ENCODE measurements around the gene CSPG4. TPM values are rescaled to one million over a fixed set of nuclear protein-coding genes. Genes with fewer than 3 reads are reported as not detected.
"Not testable (repeated sequence)": the region's sequence is repeated elsewhere in the genome, so short reads cannot be mapped to it uniquely, and the experiment has no call there.

CSPG4 gene
- total and polyA plus RNA-seq, 2 of the 8 experiments (the other 6 are each of a cell fraction or from before 2014, with no cell fraction given) = 1.4 to 3.0 TPM

GRCh38 chr15:75692311-75692710 is 20.3 kb downstream of the CSPG4 start:
- 86% methylated on average over 4 of the region's 4 CpGs; no CpG with 5 or more reads in 1 of the 2 experiments for WGBS, 2 experiments (ENCODE audit: extremely low coverage in 1 of 2, insufficient coverage in 1 of 2, insufficient read length in 1 of 2, insufficient replicate concordance in 2 of 2, low coverage in 1 of 2, low lambda C conversion rate in 2 of 2, missing lambda C conversion rate in 1 of 2)
- H4K8ac ChIP-seq (ENCODE audit: extremely low read depth, insufficient read depth, low read length); H3K56ac ChIP-seq (replicated peaks; ENCODE audit: insufficient read length, low read depth, low read length); H3K36me3 ChIP-seq (ENCODE audit: control insufficient read depth in 2 of 4, insufficient read depth in 4 of 4, low read length in 3 of 4); H3K27ac ChIP-seq (ENCODE audit: low read depth, low read length); H2BK20ac ChIP-seq (ENCODE audit: low read length); H3K27me3 ChIP-seq (replicated peaks in 1 of 4; ENCODE audit: control insufficient read depth in 3 of 4, extremely low read depth in 1 of 4, insufficient read depth in 3 of 4, low read length in 3 of 4); H3K9ac ChIP-seq (replicated peaks in 1 of 4; ENCODE audit: extremely low read depth in 1 of 4, low read depth in 3 of 4, low read length in 3 of 4); H3K14ac ChIP-seq (ENCODE audit: insufficient read length); H2AK5ac ChIP-seq (ENCODE audit: low read depth, low read length); H2BK120ac ChIP-seq (replicated peaks; ENCODE audit: low read depth, low read length); H3K4me2 ChIP-seq (ENCODE audit: insufficient read depth in 1 of 2, low read depth in 2 of 2, low read length in 2 of 2); POLR2A ChIA-PET (ENCODE audit: partially characterized antibody); H3K79me2 ChIP-seq (ENCODE audit: control insufficient read depth in 1 of 2, insufficient read depth in 2 of 2, low read length in 2 of 2); H3K18ac ChIP-seq (ENCODE audit: extremely low read depth, low read length); H2BK12ac ChIP-seq (ENCODE audit: low read depth, low read length); H4K91ac ChIP-seq (replicated peaks; ENCODE audit: insufficient read length, low read length); H3K23me2 ChIP-seq (ENCODE audit: low read depth, low read length); H3K23ac ChIP-seq (ENCODE audit: insufficient read length); DNase-seq (ENCODE audit: low read depth in 1 of 2, low spot score in 2 of 2); H4K20me1 ChIP-seq (replicated peaks in 1 of 2; ENCODE audit: control insufficient read depth in 1 of 2, insufficient read depth in 2 of 2, low read length in 2 of 2); H3K9me3 ChIP-seq (ENCODE audit: insufficient read depth in 2 of 2, low read depth in 1 of 2, low read length in 1 of 2); H3K4me3 ChIP-seq (ENCODE audit: extremely low read depth in 1 of 4, insufficient read depth in 2 of 4, low read depth in 3 of 4, low read length in 4 of 4); H3K4ac ChIP-seq (replicated peaks; ENCODE audit: insufficient read length, low read depth, low read length); H2BK5ac ChIP-seq (ENCODE audit: low read depth, low read length); H2BK15ac ChIP-seq (ENCODE audit: low read length); H2AFZ ChIP-seq (ENCODE audit: low read length); H3K79me1 ChIP-seq (ENCODE audit: low read depth, low read length); H4K5ac ChIP-seq (ENCODE audit: insufficient read length, low read depth, low read length); FAIRE-seq: not testable (repeated sequence)
- CTCF ChIA-PET (ENCODE audit: partially characterized antibody) = interaction anchor here (2.1 to 4.0 kb wide), 2 partner anchors 7 to 33 kb away, joined by 5 to 24 read pairs; no protein-coding TSS in a partner anchor
- H3K4me1 ChIP-seq (replicated peaks in 1 of 4; ENCODE audit: control insufficient read depth in 3 of 4, insufficient read depth in 4 of 4, low read length in 3 of 4) = peaks cover 8 to 22% (median 13%) of the 10 kb centered on the region in 4 experiments

- H4K5ac ChIP-seq (ENCODE audit: insufficient read length, low read depth, low read length); H2BK12ac ChIP-seq (ENCODE audit: low read depth, low read length); H4K8ac ChIP-seq (ENCODE audit: extremely low read depth, insufficient read depth, low read length); H3K14ac ChIP-seq (ENCODE audit: insufficient read length); CTCF ChIA-PET (ENCODE audit: partially characterized antibody); H3K4me3 ChIP-seq (ENCODE audit: extremely low read depth in 1 of 4, insufficient read depth in 2 of 4, low read depth in 3 of 4, low read length in 4 of 4); H3K4me2 ChIP-seq (ENCODE audit: insufficient read depth in 1 of 2, low read depth in 2 of 2, low read length in 2 of 2); H3K36me3 ChIP-seq (ENCODE audit: control insufficient read depth in 2 of 4, insufficient read depth in 4 of 4, low read length in 3 of 4); H2BK20ac ChIP-seq (ENCODE audit: low read length); H4K20me1 ChIP-seq (replicated peaks in 1 of 2; ENCODE audit: control insufficient read depth in 1 of 2, insufficient read depth in 2 of 2, low read length in 2 of 2); H4K91ac ChIP-seq (replicated peaks; ENCODE audit: insufficient read length, low read length); H2BK15ac ChIP-seq (ENCODE audit: low read length); H3K9me3 ChIP-seq (ENCODE audit: insufficient read depth in 2 of 2, low read depth in 1 of 2, low read length in 1 of 2); H2AK5ac ChIP-seq (ENCODE audit: low read depth, low read length); H3K23me2 ChIP-seq (ENCODE audit: low read depth, low read length); H2AFZ ChIP-seq (ENCODE audit: low read length); DNase-seq (ENCODE audit: low read depth in 1 of 2, low spot score in 2 of 2); H2BK120ac ChIP-seq (replicated peaks; ENCODE audit: low read depth, low read length); H3K23ac ChIP-seq (ENCODE audit: insufficient read length); H3K56ac ChIP-seq (replicated peaks; ENCODE audit: insufficient read length, low read depth, low read length); H3K79me1 ChIP-seq (ENCODE audit: low read depth, low read length); H3K27ac ChIP-seq (ENCODE audit: low read depth, low read length); H2BK5ac ChIP-seq (ENCODE audit: low read depth, low read length); H3K9ac ChIP-seq (replicated peaks in 1 of 4; ENCODE audit: extremely low read depth in 1 of 4, low read depth in 3 of 4, low read length in 3 of 4); H3K4ac ChIP-seq (replicated peaks; ENCODE audit: insufficient read length, low read depth, low read length); FAIRE-seq; H3K18ac ChIP-seq (ENCODE audit: extremely low read depth, low read length); POLR2A ChIA-PET (ENCODE audit: partially characterized antibody); H3K27me3 ChIP-seq (replicated peaks in 1 of 4; ENCODE audit: control insufficient read depth in 3 of 4, extremely low read depth in 1 of 4, insufficient read depth in 3 of 4, low read length in 3 of 4); H3K79me2 ChIP-seq (ENCODE audit: control insufficient read depth in 1 of 2, insufficient read depth in 2 of 2, low read length in 2 of 2): not testable (repeated sequence)
- WGBS, 2 experiments (ENCODE audit: extremely low coverage in 1 of 2, insufficient coverage in 1 of 2, insufficient read length in 1 of 2, insufficient replicate concordance in 2 of 2, low coverage in 1 of 2, low lambda C conversion rate in 2 of 2, missing lambda C conversion rate in 1 of 2) = 90% methylated on average over 20 of the region's 20 CpGs; no CpG with 5 or more reads in 1 of the 2 experiments
- H3K4me1 ChIP-seq (replicated peaks in 1 of 4; ENCODE audit: control insufficient read depth in 3 of 4, insufficient read depth in 4 of 4, low read length in 3 of 4) = peaks cover 2 to 13% (median 6%) of the 10 kb centered on the region in 4 experiments
Measured at GRCh38 chr15:75689429-75689828, 23.2 kb downstream of the CSPG4 start.

Data from H1 (cell line).